Calu3 (cell line): Measurements from ENCODE around the gene SPIRE1. TPM values are rescaled to one million over a fixed set of nuclear protein-coding genes. Genes with fewer than 3 reads are reported as not detected.
A peak's percentile ranks its signal among the peaks of the same experiment; 100 is the strongest.

Experiments
- BruUV-seq: library from RNA; stranded (reverse); fragments of 400-500 nt; replicated peaks from 2 replicates; lab custom pipeline; 2021; lab: Mats Ljungman, UMichigan
- CTCF ChIA-PET: fragments of 300-600 bp; sonication (Branson Sonifier 250); formaldehyde crosslinking; loops from one replicate; lab custom pipeline; 2022; ENCODE audit warnings: antibody characterized with exemption; lab: Charles Lee
- DNase-seq: peaks from one replicate; pipeline ENCODE4 v3.0.0; 2022
- H3K27ac Mint-ChIP-seq: one replicate; pipeline ENCODE4 v1.8.0; 2022; ENCODE audit warnings: mixed read lengths; ENCODE audit not compliant: unreplicated experiment
- H3K27me3 Mint-ChIP-seq: one replicate; pipeline ENCODE4 v1.8.0; 2022; ENCODE audit warnings: mixed read lengths; ENCODE audit not compliant: unreplicated experiment
- H3K36me3 Mint-ChIP-seq: one replicate; pipeline ENCODE4 v1.8.0; 2022; ENCODE audit warnings: mild to moderate bottlenecking, moderate library complexity, mixed read lengths; ENCODE audit not compliant: insufficient read depth, unreplicated experiment
- H3K4me1 Mint-ChIP-seq: one replicate; pipeline ENCODE4 v1.8.0; 2022; ENCODE audit warnings: mild to moderate bottlenecking, low read depth, mixed read lengths; ENCODE audit not compliant: unreplicated experiment
- H3K4me3 Mint-ChIP-seq: one replicate; pipeline ENCODE4 v1.8.0; 2022; ENCODE audit warnings: mild to moderate bottlenecking, low read depth, moderate library complexity, mixed read lengths; ENCODE audit not compliant: unreplicated experiment
- H3K9me3 Mint-ChIP-seq: one replicate; pipeline ENCODE4 v1.8.0; 2022; ENCODE audit warnings: low read depth, mixed read lengths; ENCODE audit not compliant: unreplicated experiment
- intact Hi-C: fragments of 100-400 bp; cut with micrococcal nuclease; formaldehyde crosslinking; loops from one replicate; pipeline ENCODE4 v1.10.0; 2022; ENCODE audit not compliant: unreplicated experiment
- total RNA-seq: library from RNA; stranded (reverse); gene quantifications from 2 replicates; pipeline ENCODE4 v1.2.3, GENCODE V29; 2022
- TF ChIP-seq, protein P1 (sequence below): fragments of 200-600 bp; IDR thresholded peaks from one replicate; pipeline ENCODE4 v1.8.0; 2022; ENCODE audit warnings: antibody characterized with exemption; ENCODE audit not compliant: unreplicated experiment

Gene SPIRE1
- total RNA-seq, 1 experiment from 2014 or later = 98.6 TPM

DNA sequence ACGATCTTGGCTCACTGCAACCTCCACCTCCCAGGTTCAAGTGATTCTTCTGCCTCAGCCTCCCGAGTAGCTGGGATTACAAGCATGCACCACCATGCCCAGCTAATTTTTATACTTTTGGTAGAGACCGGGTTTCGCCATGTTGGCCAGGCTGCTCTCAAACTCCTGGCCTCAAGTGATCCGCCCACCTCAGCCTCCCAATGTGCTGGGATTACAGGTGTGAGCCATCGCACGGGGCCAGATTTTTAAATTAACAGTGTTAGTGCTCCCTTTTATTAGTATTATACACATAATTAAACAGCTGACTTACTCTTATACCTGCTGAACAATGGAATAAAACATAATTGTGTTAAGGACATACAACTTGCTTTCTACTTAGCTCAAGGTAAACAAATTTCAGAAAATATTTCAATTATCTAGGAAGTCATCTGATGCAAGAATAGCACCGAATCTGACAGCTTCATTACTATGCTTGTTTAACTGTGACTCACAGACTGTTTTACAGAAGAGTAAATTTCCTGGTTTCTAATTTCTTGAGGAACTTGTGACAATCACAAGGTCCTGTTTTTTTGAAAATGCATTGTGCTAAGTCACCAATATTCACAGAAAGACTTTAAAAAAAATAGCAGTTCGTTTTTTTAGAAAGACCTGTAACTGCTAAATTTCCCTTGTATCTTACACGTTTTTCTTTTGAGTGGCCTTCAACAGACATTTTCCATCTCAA is 51.2 kb downstream of the SPIRE1 start:
- H3K27ac Mint-ChIP-seq = peak overlapping the region; percentile 90

DNA sequence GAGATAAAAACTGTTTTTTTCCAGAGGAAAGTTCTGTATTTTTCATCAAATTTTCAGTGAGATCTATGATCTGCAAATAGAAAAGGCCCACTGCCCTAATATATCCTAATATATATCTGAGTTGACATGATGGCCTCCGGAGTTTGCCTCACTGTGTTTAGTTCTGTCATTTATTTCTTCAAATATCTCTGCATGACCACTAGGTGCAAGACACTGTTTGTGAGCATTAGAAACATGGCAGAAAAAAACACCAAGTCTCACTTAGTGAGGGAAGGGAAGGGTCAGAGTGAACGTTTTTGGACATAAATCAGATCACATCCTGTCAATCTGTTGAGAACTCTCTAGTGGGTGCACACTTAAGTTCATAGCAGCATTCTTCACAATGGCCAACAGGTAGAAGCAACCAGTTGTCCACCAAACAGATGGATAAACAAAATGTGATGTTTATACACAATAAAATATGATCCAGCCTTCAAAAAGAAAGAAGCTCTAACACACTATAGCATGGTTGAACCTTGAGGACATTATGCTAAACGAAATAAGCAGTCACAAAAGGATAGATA is 53.4 kb downstream of the SPIRE1 start:
- no peaks in the 10 kb centered on the region for H3K9me3 Mint-ChIP-seq
- H3K27ac Mint-ChIP-seq = peak overlapping the region; percentile 71
- DNase-seq = no peak
- TF ChIP-seq, protein P1, sequence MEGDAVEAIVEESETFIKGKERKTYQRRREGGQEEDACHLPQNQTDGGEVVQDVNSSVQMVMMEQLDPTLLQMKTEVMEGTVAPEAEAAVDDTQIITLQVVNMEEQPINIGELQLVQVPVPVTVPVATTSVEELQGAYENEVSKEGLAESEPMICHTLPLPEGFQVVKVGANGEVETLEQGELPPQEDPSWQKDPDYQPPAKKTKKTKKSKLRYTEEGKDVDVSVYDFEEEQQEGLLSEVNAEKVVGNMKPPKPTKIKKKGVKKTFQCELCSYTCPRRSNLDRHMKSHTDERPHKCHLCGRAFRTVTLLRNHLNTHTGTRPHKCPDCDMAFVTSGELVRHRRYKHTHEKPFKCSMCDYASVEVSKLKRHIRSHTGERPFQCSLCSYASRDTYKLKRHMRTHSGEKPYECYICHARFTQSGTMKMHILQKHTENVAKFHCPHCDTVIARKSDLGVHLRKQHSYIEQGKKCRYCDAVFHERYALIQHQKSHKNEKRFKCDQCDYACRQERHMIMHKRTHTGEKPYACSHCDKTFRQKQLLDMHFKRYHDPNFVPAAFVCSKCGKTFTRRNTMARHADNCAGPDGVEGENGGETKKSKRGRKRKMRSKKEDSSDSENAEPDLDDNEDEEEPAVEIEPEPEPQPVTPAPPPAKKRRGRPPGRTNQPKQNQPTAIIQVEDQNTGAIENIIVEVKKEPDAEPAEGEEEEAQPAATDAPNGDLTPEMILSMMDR = peak; percentile 23
- no peaks in the 10 kb centered on the region for H3K27me3 Mint-ChIP-seq
- BruUV-seq = no TSS peak
- H3K36me3 Mint-ChIP-seq = peaks cover 40% of the 10 kb centered on the region
- intact Hi-C loops = loop anchor here (5.0 kb wide), 2 partner anchors 43 to 98 kb away; partner anchors contain the start of genes CEP76 and PSMG2
- CTCF ChIA-PET = no interaction called here
- H3K4me3 Mint-ChIP-seq = no peak overlapping the region
- peaks cover 66% of the 10 kb centered on the region for H3K4me1 Mint-ChIP-seq

More for the DNA sequence above, 51.2 kb downstream of the SPIRE1 start:
- H3K9me3 Mint-ChIP-seq = no peaks in the 10 kb centered on the region
- peak; percentile 14 for DNase-seq
- H3K36me3 Mint-ChIP-seq = peaks cover 37% of the 10 kb centered on the region
- H3K27me3 Mint-ChIP-seq = no peaks in the 10 kb centered on the region
- TF ChIP-seq, protein P1 = no peak
- intact Hi-C loops = loop anchor here (1.0 to 5.0 kb wide), 3 partner anchors 8 to 96 kb away; partner anchors contain the start of genes CEP76 and PSMG2
- CTCF ChIA-PET = interaction anchor here (0.6 to 3.5 kb wide), 11 partner anchors 9 to 744 kb away, joined by 3 to 17 read pairs (median 3); partner anchors contain the start of gene AFG3L2
- peaks cover 75% of the 10 kb centered on the region for H3K4me1 Mint-ChIP-seq
- H3K4me3 Mint-ChIP-seq = peak overlapping the region; percentile 54
- BruUV-seq = TSS peak; percentile 27

DNA sequence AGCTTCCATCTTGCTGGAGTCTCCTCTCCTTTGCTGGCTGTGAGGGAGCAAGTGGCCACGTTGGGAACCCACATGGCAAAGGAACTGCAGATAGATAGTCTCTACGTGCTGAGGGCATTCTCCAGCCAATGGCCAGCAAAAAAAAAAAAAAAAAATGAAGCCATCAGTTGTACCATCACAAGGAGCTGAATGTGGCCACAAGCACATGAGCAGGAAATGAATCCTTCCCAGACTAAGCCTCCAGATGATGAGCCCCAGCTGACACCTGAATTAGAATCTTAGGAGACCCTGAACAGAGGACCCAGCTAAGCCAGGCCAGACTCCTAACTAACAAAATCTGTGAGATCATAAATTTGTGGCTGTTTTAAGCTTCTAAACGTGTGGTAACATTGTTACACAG is 57.9 kb downstream of the SPIRE1 start:
- no TSS peak for BruUV-seq
- H3K9me3 Mint-ChIP-seq = no peaks in the 10 kb centered on the region
- H3K4me3 Mint-ChIP-seq = no peak overlapping the region
- TF ChIP-seq, protein P1 = no peak
- CTCF ChIA-PET = interaction anchor here (0.6 to 1.1 kb wide), 4 partner anchors 8 to 522 kb away, joined by 3 to 5 read pairs (median 4); no protein-coding TSS in a partner anchor
- H3K4me1 Mint-ChIP-seq = peaks cover 61% of the 10 kb centered on the region
- peak overlapping the region; percentile 74 for H3K27ac Mint-ChIP-seq
- no peak for DNase-seq
- no peaks in the 10 kb centered on the region for H3K27me3 Mint-ChIP-seq
- intact Hi-C loops = loop anchor here (5.0 kb wide), 3 partner anchors 52 to 208 kb away; no protein-coding TSS in a partner anchor
- H3K36me3 Mint-ChIP-seq = peaks cover 33% of the 10 kb centered on the region

DNA sequence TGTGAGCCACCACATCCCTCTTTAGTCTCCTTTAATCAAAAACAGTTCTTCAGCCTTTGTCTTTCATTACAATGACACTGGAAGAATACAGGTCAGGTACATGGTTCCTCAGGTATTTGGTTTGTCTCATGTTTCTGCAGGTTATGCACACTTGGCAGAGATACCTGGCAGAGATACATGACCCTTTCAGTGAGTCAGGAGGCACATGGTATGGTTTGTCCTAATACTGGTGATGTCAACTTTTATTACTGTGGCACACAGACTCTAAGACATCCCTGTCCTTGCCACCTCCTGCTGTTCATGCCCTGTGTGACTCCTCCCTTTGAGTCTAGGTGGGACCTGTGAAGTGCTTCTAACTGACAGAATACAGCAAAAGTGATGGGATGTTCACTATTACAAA is 58.4 kb downstream of the SPIRE1 start:
- DNase-seq = no peak
- CTCF ChIA-PET = interaction anchor here (0.6 to 3.5 kb wide), 5 partner anchors 7 to 522 kb away, joined by 3 to 17 read pairs (median 4); no protein-coding TSS in a partner anchor
- H3K27me3 Mint-ChIP-seq = no peaks in the 10 kb centered on the region
- H3K27ac Mint-ChIP-seq = peak overlapping the region; percentile 74
- intact Hi-C loops = loop anchor here (5.0 kb wide), 3 partner anchors 53 to 207 kb away; no protein-coding TSS in a partner anchor
- peaks cover 57% of the 10 kb centered on the region for H3K4me1 Mint-ChIP-seq
- no TSS peak for BruUV-seq
- H3K4me3 Mint-ChIP-seq = peak overlapping the region; percentile 47
- TF ChIP-seq, protein P1 = no peak
- no peaks in the 10 kb centered on the region for H3K9me3 Mint-ChIP-seq
- H3K36me3 Mint-ChIP-seq = peaks cover 29% of the 10 kb centered on the region
